A549 (cell line): Measurements from ENCODE around the gene ICE2. TPM values are rescaled to one million over a fixed set of nuclear protein-coding genes. Genes with fewer than 3 reads are reported as not detected.
A peak's percentile ranks its signal among the peaks of the same experiment; 100 is the strongest.

Experiments used
- ATAC-seq, 2 experiments: fragments of 200-7000 bp in 1 of 2; fragments of >200 bp in 1 of 2; cut with Nextera tagmentation in 1 of 2; cut with Tn5 transposase in 1 of 2; 3 replicates each; pipeline versions ENCODE4 v1.8.0 to v1.9.1; 2018 to 2020; ENCODE audit warnings: mild to moderate bottlenecking in 1 of 2, moderate library complexity in 1 of 2
- CTCF ChIA-PET: fragments of 300-600 bp; sonication (Branson Sonifier 250); formaldehyde crosslinking; extraction: SDS; loops from one replicate; lab custom pipeline; 2021; ENCODE audit warnings: antibody characterized with exemption, inconsistent platforms; lab: Yijun Ruan, JAX
- POLR2A ChIA-PET: fragments of 350-600 bp; formaldehyde crosslinking; extraction: SDS; loops from one replicate; lab custom pipeline; 2021; ENCODE audit warnings: antibody characterized with exemption, inconsistent platforms; lab: Yijun Ruan, JAX
- DNase-seq, 2 experiments: peaks; one replicate each; pipeline versions ENCODE4 v3.0.0 to v3.0.0-alpha.2; 2011 to 2016; ENCODE audit warnings: low read depth in 1 of 2, low spot score in 1 of 2
- FAIRE-seq: peaks from 2 replicates; lab custom pipeline; 2011; peaks lifted over from hg19 to GRCh38; lab: Jason Lieb, UNC
- H3K27ac ChIP-seq, 2 experiments: fragments of >200 bp; sonication (Bioruptor Twin); formaldehyde crosslinking; 3 replicates each; pipeline ENCODE4 v1.5.1; 2016 to 2017
- H3K4me1 ChIP-seq: fragments of >200 bp; sonication (Bioruptor Twin); formaldehyde crosslinking; 3 replicates; pipeline ENCODE4 v1.6.1; 2016
- H3K4me2 ChIP-seq: fragments of >200 bp; sonication (Bioruptor Twin); formaldehyde crosslinking; 3 replicates; pipeline ENCODE4 v1.6.1; 2016
- H3K4me3 ChIP-seq: fragments of >200 bp; sonication (Bioruptor Twin); formaldehyde crosslinking; 3 replicates; pipeline ENCODE4 v1.5.1; 2016
- H3K9me3 ChIP-seq: fragments of >200 bp; sonication (Bioruptor Twin); formaldehyde crosslinking; 3 replicates; pipeline ENCODE4 v1.6.1; 2016
- CBX8 ChIP-seq: fragments of 200-600 bp; sonication (generic); IDR thresholded peaks from 2 replicates; pipeline ENCODE4 v1.6.1; 2016
- CEBPB ChIP-seq, 2 experiments: fragments of >200 bp in 1 of 2; sonication (Bioruptor Twin) in 1 of 2; formaldehyde crosslinking in 1 of 2; IDR thresholded peaks; 2 replicates each; pipeline ENCODE4 v1.6.1; 2012 to 2016
- CHD4 ChIP-seq: fragments of 200-600 bp; sonication (generic); IDR thresholded peaks from 2 replicates; pipeline ENCODE4 v1.6.1; 2016; ENCODE audit warnings: antibody characterized with exemption, mild to moderate bottlenecking, borderline replicate concordance
- CTCF ChIP-seq: fragments of >200 bp; sonication (Bioruptor Twin); formaldehyde crosslinking; IDR thresholded peaks from 3 replicates; pipeline ENCODE4 v1.5.1; 2016
- EHF ChIP-seq: fragments of 250-450 bp; sonication (Bioruptor Pico); IDR thresholded peaks from 2 replicates; pipeline ENCODE4 v1.5.0; 2020; ENCODE audit warnings: mild to moderate bottlenecking
- EHMT2 ChIP-seq: fragments of 200-600 bp; sonication (generic); IDR thresholded peaks from 2 replicates; pipeline ENCODE4 v1.6.1; 2016; ENCODE audit warnings: antibody characterized with exemption, low read depth, mild to moderate bottlenecking, moderate library complexity
- EP300 ChIP-seq, 2 experiments: fragments of >200 bp; sonication (Bioruptor Twin); formaldehyde crosslinking; IDR thresholded peaks; 2 replicates in 1 of 2; 3 replicates in 1 of 2; pipeline ENCODE4 v1.6.1; 2016 to 2017
- ESRRA ChIP-seq: fragments of 150-350 bp; IDR thresholded peaks from 2 replicates; pipeline ENCODE4 v1.6.1; 2014; ENCODE audit warnings: mild to moderate bottlenecking, low read length, borderline replicate concordance
- FOSL2 ChIP-seq, 2 experiments: fragments of 450-650 bp in 1 of 2; fragments of >200 bp in 1 of 2; sonication (Bioruptor Twin) in 1 of 2; formaldehyde crosslinking; IDR thresholded peaks; 2 replicates each; pipeline versions ENCODE4 v1.5.0 to v1.6.1; 2016 to 2020; ENCODE audit warnings: mild to moderate bottlenecking in 1 of 2, moderate library complexity in 1 of 2
- HDAC2 ChIP-seq: fragments of 200-600 bp; sonication (generic); IDR thresholded peaks from 2 replicates; pipeline ENCODE4 v1.6.1; 2016
- HES2 ChIP-seq: fragments of >200 bp; sonication (Bioruptor Twin); formaldehyde crosslinking; IDR thresholded peaks from 2 replicates; pipeline ENCODE4 v1.6.1; 2016
- HEYL ChIP-seq: fragments of 250-450 bp; sonication (Bioruptor Pico); IDR thresholded peaks from 2 replicates; pipeline ENCODE4 v1.8.0; 2021; ENCODE audit warnings: mild to moderate bottlenecking, moderate library complexity
- HMGXB4 ChIP-seq: fragments of 250-450 bp; sonication (Bioruptor Pico); IDR thresholded peaks from 2 replicates; pipeline ENCODE4 v1.5.0; 2021; ENCODE audit warnings: mild to moderate bottlenecking, moderate library complexity, borderline replicate concordance
- HOXA7 ChIP-seq: fragments of 250-450 bp; sonication (Bioruptor Pico); IDR thresholded peaks from 2 replicates; pipeline ENCODE4 v1.5.0; 2020; ENCODE audit warnings: mild to moderate bottlenecking, moderate library complexity
- HOXB13 ChIP-seq: fragments of 250-450 bp; sonication (Bioruptor Pico); IDR thresholded peaks from 2 replicates; pipeline ENCODE4 v1.5.0; 2020; ENCODE audit warnings: low read depth, mild to moderate bottlenecking, moderate library complexity
- HOXB5 ChIP-seq: fragments of 250-450 bp; sonication (Bioruptor Pico); IDR thresholded peaks from 2 replicates; pipeline ENCODE4 v1.5.0; 2020; ENCODE audit warnings: mild to moderate bottlenecking, moderate library complexity
- KDM1A ChIP-seq: fragments of 200-600 bp; sonication (generic); IDR thresholded peaks from 2 replicates; pipeline ENCODE4 v1.6.1; 2016; ENCODE audit warnings: low read depth, mild to moderate bottlenecking
- KDM5A ChIP-seq: fragments of 200-600 bp; sonication (generic); IDR thresholded peaks from 2 replicates; pipeline ENCODE4 v1.6.1; 2016; ENCODE audit warnings: antibody characterized with exemption, mild to moderate bottlenecking
- MYC ChIP-seq: IDR thresholded peaks from 2 replicates; pipeline ENCODE4 v1.6.1; 2012; ENCODE audit warnings: mild to moderate bottlenecking, inconsistent platforms, low read length, improper control_type of control experiment, borderline replicate concordance
- NFE2L2 ChIP-seq: fragments of 150-350 bp; conservative IDR thresholded peaks from 2 replicates; pipeline ENCODE4 v1.6.1; 2014; ENCODE audit warnings: low read length
- NPAS2 ChIP-seq: fragments of 250-450 bp; sonication (Bioruptor Pico); IDR thresholded peaks from 2 replicates; pipeline ENCODE4 v1.8.0; 2022; ENCODE audit warnings: mild to moderate bottlenecking, moderate library complexity, borderline replicate concordance
- NR3C1 ChIP-seq: fragments of >200 bp; sonication (Bioruptor Twin); formaldehyde crosslinking; IDR thresholded peaks from 3 replicates; pipeline ENCODE4 v1.6.1; 2017
- PBX3 ChIP-seq: IDR thresholded peaks from 2 replicates; pipeline ENCODE4 v1.6.1; 2012
- POLR2A ChIP-seq: IDR thresholded peaks from 2 replicates; pipeline ENCODE4 v1.6.1; 2012; ENCODE audit warnings: mild to moderate bottlenecking, low read length
- RAD21 ChIP-seq, 2 experiments: fragments of >200 bp in 1 of 2; sonication (Bioruptor Twin) in 1 of 2; formaldehyde crosslinking in 1 of 2; IDR thresholded peaks in 1 of 2; conservative IDR thresholded peaks in 1 of 2; 2 replicates in 1 of 2; 3 replicates in 1 of 2; pipeline ENCODE4 v1.6.1; 2012 to 2018; ENCODE audit warnings: inconsistent platforms in 1 of 2
- RNF2 ChIP-seq: fragments of 200-600 bp; sonication (generic); IDR thresholded peaks from 2 replicates; pipeline ENCODE4 v1.6.1; 2016; ENCODE audit warnings: low read depth, mild to moderate bottlenecking, antibody characterized with exemption, moderate library complexity, borderline replicate concordance
- SMC3 ChIP-seq: fragments of >200 bp; sonication (Bioruptor Twin); formaldehyde crosslinking; IDR thresholded peaks from 3 replicates; pipeline ENCODE4 v1.6.1; 2018; ENCODE audit warnings: inconsistent platforms
- SREBF2 ChIP-seq: fragments of 450-650 bp; IDR thresholded peaks from 2 replicates; pipeline ENCODE4 v1.6.1; 2014; ENCODE audit warnings: mild to moderate bottlenecking, moderate library complexity
- TFCP2L1 ChIP-seq: fragments of 250-450 bp; sonication (Bioruptor Pico); IDR thresholded peaks from 2 replicates; pipeline ENCODE4 v1.5.0; 2021; ENCODE audit warnings: mild to moderate bottlenecking
- ZNF302 ChIP-seq: fragments of 250-450 bp; sonication (Bioruptor Pico); IDR thresholded peaks from 2 replicates; pipeline ENCODE4 v1.9.0; 2021; ENCODE audit warnings: inconsistent platforms, mild to moderate bottlenecking, moderate library complexity
- ZSCAN20 ChIP-seq: fragments of 250-450 bp; sonication (Bioruptor Pico); IDR thresholded peaks from 2 replicates; pipeline ENCODE4 v1.8.0; 2022; ENCODE audit warnings: mild to moderate bottlenecking, moderate library complexity
- WGBS: methylation state at CpG from one replicate; pipeline ENCODE4 v1.1.6; 2017; ENCODE audit errors: missing lambda C conversion rate; 5-methylcytosine and 5-hydroxymethylcytosine counted together
- polyA plus RNA-seq, 4 experiments: library from polyadenylated mRNA; depleted of rRNA in 3 of 4; stranded (reverse); fragments of >200 nt; fragmentation: RNase III in 1 of 4; extraction: RNeasy Plus Mini Kit Qiagen cat#74134 plus additional on column Dnase treatment in 1 of 4; gene quantifications; 2 replicates in 3 of 4; 3 replicates in 1 of 4; pipeline ENCODE4 v1.2.3, GENCODE V29; 2011 to 2017

ICE2 gene
- polyA plus RNA-seq, 2 of the 4 experiments (the other 2 are of a cell fraction) = 43.1 to 87.6 TPM

GRCh38 chr15:60372756-60373155 lies 106.2 kb downstream of the ICE2 start:
- ChIA-PET CTCF (interaction anchor here (1.0 to 11.8 kb wide), 10 partner anchors 9 to 681 kb away, joined by 3 to 174 read pairs (median 12); no protein-coding TSS in a partner anchor), POLR2A (interaction anchor here (0.7 to 5.1 kb wide), 5 partner anchors 10 to 23 kb away, joined by 3 to 75 read pairs (median 10); no protein-coding TSS in a partner anchor)
- ATAC-seq (no peak), DNase-seq (peak in 1 of 2 experiments; percentile 52), FAIRE-seq (no peak)
- TF ChIP-seq TFCP2L1 (CRISPR knock-in tag) (peak; percentile 27; the same call in 1 of the 2 replicates), FOSL2 (IDR thresholded peaks at IDR 0.05) (no peak), FOSL2 (CRISPR knock-in tag; IDR thresholded peaks at IDR 0.05) (no peak), HMGXB4 (0 out of 2 replicates have a peak, but pooled peaks have one; percentile 74)
- H3K4me1 ChIP-seq = peaks cover 92% of the 10 kb centered on the region
- no peaks in the 10 kb centered on the region for H3K9me3 ChIP-seq
- WGBS = 18% methylated on average over 1 of the region's 1 CpG
- H3K4me2 ChIP-seq = peak overlapping the region; percentile 94
- H3K4me3 ChIP-seq = peak overlapping the region; percentile 14; the same call in 1 of the 3 replicates
- H3K27ac ChIP-seq = peak overlapping the region; percentile 90

GRCh38 chr15:60372227-60372626 lies 106.7 kb downstream of the ICE2 start:
- Histone ChIP-seq H3K4me2 (peak overlapping the region; percentile 94), H3K27ac (peak overlapping the region; percentile 90), H3K9me3 (no peaks in the 10 kb centered on the region), H3K4me1 (peaks cover 87% of the 10 kb centered on the region), H3K4me3 (peak overlapping the region; percentile 1; the same call in 2 of the 3 replicates)
- ChIA-PET CTCF (interaction anchor here (0.8 to 11.8 kb wide), 11 partner anchors 10 to 681 kb away, joined by 3 to 174 read pairs (median 11); no protein-coding TSS in a partner anchor), POLR2A (interaction anchor here (1.3 to 5.1 kb wide), 7 partner anchors 9 to 44 kb away, joined by 3 to 75 read pairs (median 11); partner anchors contain the start of gene ANXA2)
- 15% methylated on average over 4 of the region's 4 CpGs for WGBS
- DNase-seq = peak in 1 of 2 experiments; percentile 65
- ATAC-seq = no peak
- FAIRE-seq = no peak
- TF ChIP-seq RAD21 (conservative IDR thresholded peaks at IDR 0.05 in 1 of 2, IDR thresholded peaks at IDR 0.05 in 1 of 2) = no peak
- TF ChIP-seq HDAC2 = no peak
- no peak; a peak in 1 of 4 replicates for TF ChIP-seq CEBPB (IDR thresholded peaks at IDR 0.05)
- TF ChIP-seq SMC3 = no peak
- no peak for TF ChIP-seq TFCP2L1 (CRISPR knock-in tag)
- no peak for TF ChIP-seq POLR2A
- TF ChIP-seq PBX3 = no peak
- 0 out of 2 replicates have a peak, but pooled peaks have one; percentile 12 for TF ChIP-seq HEYL (CRISPR knock-in tag)
- TF ChIP-seq RNF2 = no peak
- TF ChIP-seq KDM5A = no peak
- peak; percentile 82 for TF ChIP-seq HOXA7 (CRISPR knock-in tag)
- no peak for TF ChIP-seq ZSCAN20 (CRISPR knock-in tag)
- TF ChIP-seq ESRRA = no peak; the same call in 1 of the 2 replicates
- TF ChIP-seq CBX8 = no peak
- TF ChIP-seq EHMT2 = no peak
- TF ChIP-seq EP300 (IDR thresholded peaks at IDR 0.05) = no peak
- no peak for TF ChIP-seq HES2
- TF ChIP-seq ZNF302 (CRISPR knock-in tag) = peak; percentile 27; the same call in 1 of the 2 replicates
- TF ChIP-seq HMGXB4 = no peak
- TF ChIP-seq SREBF2 = no peak
- TF ChIP-seq MYC = no peak
- no peak for TF ChIP-seq NFE2L2
- TF ChIP-seq CHD4 = no peak
- 0 out of 2 replicates have a peak, but pooled peaks have one; percentile 51 for TF ChIP-seq HOXB13
- no peak for TF ChIP-seq CTCF
- no peak for TF ChIP-seq NR3C1
- TF ChIP-seq KDM1A = no peak
- TF ChIP-seq NPAS2 (CRISPR knock-in tag) = no peak
- no peak for TF ChIP-seq EHF (CRISPR knock-in tag)
- TF ChIP-seq HOXB5 (CRISPR knock-in tag) = peak; percentile 65; the same call in 1 of the 2 replicates
